ENCODE data around the gene GRIN3A. TPM values are rescaled to one million over a fixed set of nuclear protein-coding genes. Genes with fewer than 3 reads are reported as not detected.

Gene GRIN3A
- total RNA-seq, 1 donor from 2014 or later: 0.30 TPM

DNA sequence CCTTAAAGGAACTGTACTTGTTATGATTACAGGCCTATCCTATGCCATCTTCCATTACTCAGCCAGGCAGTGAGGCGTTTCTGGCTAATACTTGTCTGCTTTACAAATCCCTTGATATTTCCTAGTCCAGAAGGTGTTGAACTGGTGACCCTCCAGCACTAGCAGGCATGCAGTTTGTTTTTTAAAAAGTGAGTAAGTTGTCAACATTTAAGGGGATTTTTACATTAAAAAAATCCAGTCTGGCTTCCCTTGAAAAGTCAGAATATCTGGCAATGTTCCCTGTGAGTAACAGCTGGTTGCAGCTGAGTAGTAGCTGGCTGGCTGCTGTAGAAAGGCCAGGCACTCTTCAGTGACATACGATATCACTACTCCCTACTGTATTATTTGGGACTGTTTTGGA is 21.8 kb downstream of the GRIN3A start:
- no peak for TF ChIP-seq CTCF (IDR thresholded peaks at IDR 0.05)
- Mint-ChIP-seq H3K27ac (ENCODE audit: unreplicated experiment) (no peak overlapping the region), H3K4me1 (ENCODE audit: unreplicated experiment) (no peaks in the 10 kb centered on the region), H3K36me3 (ENCODE audit: unreplicated experiment) (no peaks in the 10 kb centered on the region), H3K27me3 (ENCODE audit: unreplicated experiment) (peaks cover 16% of the 10 kb centered on the region), H3K9me3 (ENCODE audit: unreplicated experiment) (no peaks in the 10 kb centered on the region), H3K4me3 (ENCODE audit: unreplicated experiment) (no peak overlapping the region)
- no peak for DNase-seq (ENCODE audit: extremely low spot score, unreplicated experiment)

DNA sequence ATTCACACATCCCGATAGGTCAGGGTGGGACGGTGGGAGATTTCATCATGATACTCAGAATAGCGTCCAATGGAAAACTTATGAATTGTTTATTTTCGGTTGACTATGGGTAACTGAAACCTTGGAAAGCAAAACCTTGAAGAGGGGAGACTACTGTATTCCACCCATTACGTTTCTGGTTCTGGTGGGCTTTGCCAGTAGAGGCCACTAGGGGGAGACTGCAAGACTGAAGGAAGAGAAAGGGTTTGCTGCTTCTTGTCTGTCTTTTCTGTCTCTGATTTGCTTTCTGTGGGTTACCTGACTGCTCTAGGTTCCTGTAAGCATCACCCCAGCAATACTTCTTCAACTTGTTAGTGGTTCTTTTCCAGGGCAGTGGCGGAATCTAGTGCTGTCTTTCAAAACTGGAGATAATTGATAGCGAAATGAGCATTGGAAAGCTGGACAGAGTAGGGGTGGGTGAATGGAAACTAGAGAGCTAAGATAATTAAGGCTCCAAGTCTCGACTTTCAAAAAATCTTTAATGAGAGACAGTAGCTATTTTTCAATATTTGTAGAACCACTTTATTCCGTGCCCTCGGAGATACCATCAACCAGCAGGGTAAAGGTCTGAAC is 27.0 kb downstream of the GRIN3A start:
- H3K4me3 Mint-ChIP-seq (ENCODE audit: unreplicated experiment): no peak overlapping the region
- H3K9me3 Mint-ChIP-seq (ENCODE audit: unreplicated experiment): no peaks in the 10 kb centered on the region
- TF ChIP-seq CTCF (IDR thresholded peaks at IDR 0.05): peak; percentile 54
- H3K4me1 Mint-ChIP-seq (ENCODE audit: unreplicated experiment): no peaks in the 10 kb centered on the region
- peaks cover 20% of the 10 kb centered on the region for H3K27me3 Mint-ChIP-seq (ENCODE audit: unreplicated experiment)
- no peak for DNase-seq (ENCODE audit: extremely low spot score, unreplicated experiment)
- H3K36me3 Mint-ChIP-seq (ENCODE audit: unreplicated experiment): no peaks in the 10 kb centered on the region
- H3K27ac Mint-ChIP-seq (ENCODE audit: unreplicated experiment): no peak overlapping the region

DNA sequence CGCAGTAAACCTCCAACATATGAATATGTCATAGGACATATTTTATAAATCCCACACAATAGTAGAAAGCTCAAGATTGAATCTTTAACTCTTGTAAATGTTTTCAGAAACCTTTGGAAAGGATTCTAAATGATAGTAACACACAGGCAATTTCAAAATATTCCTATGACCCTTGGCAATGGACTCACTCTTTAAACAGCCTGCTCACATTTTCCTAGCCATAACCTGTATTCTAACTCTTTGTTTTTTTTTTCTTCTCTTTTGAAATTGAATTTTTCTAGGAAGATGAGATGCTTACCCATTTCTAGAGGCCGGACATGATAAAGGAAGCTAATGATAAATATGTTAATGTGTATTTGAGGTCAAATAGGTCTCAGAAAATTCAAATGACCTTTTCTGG is 29.6 kb downstream of the GRIN3A start:
- no peak overlapping the region for H3K4me3 Mint-ChIP-seq (ENCODE audit: unreplicated experiment)
- no peaks in the 10 kb centered on the region for H3K4me1 Mint-ChIP-seq (ENCODE audit: unreplicated experiment)
- no peak for DNase-seq (ENCODE audit: extremely low spot score, unreplicated experiment)
- H3K9me3 Mint-ChIP-seq (ENCODE audit: unreplicated experiment): no peaks in the 10 kb centered on the region
- no peaks in the 10 kb centered on the region for H3K36me3 Mint-ChIP-seq (ENCODE audit: unreplicated experiment)
- peaks cover 18% of the 10 kb centered on the region for H3K27me3 Mint-ChIP-seq (ENCODE audit: unreplicated experiment)
- H3K27ac Mint-ChIP-seq (ENCODE audit: unreplicated experiment): no peak overlapping the region
- TF ChIP-seq CTCF (IDR thresholded peaks at IDR 0.05): no peak

DNA sequence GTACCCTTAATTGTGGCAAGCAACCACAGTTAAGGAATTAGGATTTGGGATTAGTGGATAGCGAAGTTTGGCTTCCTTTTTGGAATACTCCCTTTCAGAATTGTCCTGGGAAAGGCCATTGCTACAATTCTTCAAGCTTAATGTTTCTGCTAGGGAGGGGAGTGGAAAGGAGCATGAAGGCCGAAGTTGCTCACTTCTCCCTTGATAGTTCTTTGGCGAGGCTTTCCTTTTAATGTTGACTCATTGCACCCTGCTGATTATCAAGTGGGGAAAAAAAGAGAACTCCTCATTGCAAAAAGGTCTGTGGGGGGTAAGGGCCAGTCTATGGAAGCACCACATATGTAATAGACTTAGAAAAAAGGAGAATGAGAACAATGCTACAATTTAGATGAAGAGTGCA is 30.7 kb downstream of the GRIN3A start:
- no peaks in the 10 kb centered on the region for H3K36me3 Mint-ChIP-seq (ENCODE audit: unreplicated experiment)
- H3K4me1 Mint-ChIP-seq (ENCODE audit: unreplicated experiment): no peaks in the 10 kb centered on the region
- no peak overlapping the region for H3K27ac Mint-ChIP-seq (ENCODE audit: unreplicated experiment)
- no peak for TF ChIP-seq CTCF (IDR thresholded peaks at IDR 0.05)
- no peak overlapping the region for H3K4me3 Mint-ChIP-seq (ENCODE audit: unreplicated experiment)
- H3K27me3 Mint-ChIP-seq (ENCODE audit: unreplicated experiment): peaks cover 18% of the 10 kb centered on the region
- DNase-seq (ENCODE audit: extremely low spot score, unreplicated experiment): no peak
- no peaks in the 10 kb centered on the region for H3K9me3 Mint-ChIP-seq (ENCODE audit: unreplicated experiment)

DNA sequence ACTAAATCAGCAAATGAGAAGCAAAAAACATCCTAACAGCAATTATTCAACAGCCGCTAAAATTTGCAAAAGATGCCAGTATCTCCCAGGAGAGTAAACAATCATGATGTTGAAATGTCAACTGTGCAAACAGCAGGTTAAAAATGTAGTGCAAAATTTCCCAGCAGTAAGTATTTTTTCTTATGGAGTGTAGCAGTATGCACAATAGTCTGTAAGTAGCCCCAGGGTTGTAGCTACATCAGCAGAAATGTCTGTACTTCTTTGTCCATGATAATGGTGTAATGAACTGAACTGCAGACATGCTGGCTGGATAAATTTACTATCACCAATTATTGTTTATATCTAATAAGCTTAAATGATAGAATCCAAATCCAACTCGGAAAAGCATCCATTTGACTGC is 31.4 kb downstream of the GRIN3A start:
- H3K9me3 Mint-ChIP-seq (ENCODE audit: unreplicated experiment): no peaks in the 10 kb centered on the region
- no peak for DNase-seq (ENCODE audit: extremely low spot score, unreplicated experiment)
- no peaks in the 10 kb centered on the region for H3K4me1 Mint-ChIP-seq (ENCODE audit: unreplicated experiment)
- H3K27me3 Mint-ChIP-seq (ENCODE audit: unreplicated experiment): peaks cover 11% of the 10 kb centered on the region
- no peak overlapping the region for H3K27ac Mint-ChIP-seq (ENCODE audit: unreplicated experiment)
- TF ChIP-seq CTCF (IDR thresholded peaks at IDR 0.05): no peak
- no peak overlapping the region for H3K4me3 Mint-ChIP-seq (ENCODE audit: unreplicated experiment)
- no peaks in the 10 kb centered on the region for H3K36me3 Mint-ChIP-seq (ENCODE audit: unreplicated experiment)
